ENCODE measurements around the gene GABRA4. TPM values are rescaled to one million over a fixed set of nuclear protein-coding genes. Genes with fewer than 3 reads are reported as not detected.

Gene GABRA4
- total and polyA plus RNA-seq, 10 donors = under 0.01 to 0.10 (median 0.04) TPM; not detected in 6

DNA sequence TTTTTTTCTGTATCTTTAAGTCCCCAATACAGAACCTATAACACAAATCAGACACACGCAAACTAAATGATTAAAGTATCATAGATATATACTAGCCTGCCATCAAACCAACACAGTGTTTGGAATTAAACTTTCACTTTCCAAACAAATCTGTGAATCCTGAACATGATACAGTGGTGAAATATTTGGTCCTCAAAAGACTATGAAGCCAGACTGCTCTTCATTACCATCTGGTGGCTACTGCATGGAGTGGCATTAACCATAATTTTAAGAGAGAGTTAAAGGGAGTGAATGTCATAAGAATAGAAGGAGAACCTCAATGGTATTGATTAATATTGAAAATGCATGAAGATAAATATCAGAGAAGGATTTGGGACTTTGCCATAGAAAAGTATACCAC, 9.2 kb upstream of the GABRA4 start:
- Histone ChIP-seq H3K4me3 (no peak overlapping the region), H3K27ac (no peak overlapping the region), H3K36me3 (no peaks in the 10 kb centered on the region), H3K9me3 (no peaks in the 10 kb centered on the region), H3K4me1 (no peaks in the 10 kb centered on the region), H3K27me3 (replicated peaks in 1 of 7) (peaks cover 0 to 4% (median 0%) of the 10 kb centered on the region in 7 donors)
- no peak for DNase-seq
- no peak for TF ChIP-seq POLR2A (IDR thresholded peaks at IDR 0.05)
- TF ChIP-seq POLR2AphosphoS5 (IDR thresholded peaks at IDR 0.05) = no peak
- TF ChIP-seq, protein P1, sequence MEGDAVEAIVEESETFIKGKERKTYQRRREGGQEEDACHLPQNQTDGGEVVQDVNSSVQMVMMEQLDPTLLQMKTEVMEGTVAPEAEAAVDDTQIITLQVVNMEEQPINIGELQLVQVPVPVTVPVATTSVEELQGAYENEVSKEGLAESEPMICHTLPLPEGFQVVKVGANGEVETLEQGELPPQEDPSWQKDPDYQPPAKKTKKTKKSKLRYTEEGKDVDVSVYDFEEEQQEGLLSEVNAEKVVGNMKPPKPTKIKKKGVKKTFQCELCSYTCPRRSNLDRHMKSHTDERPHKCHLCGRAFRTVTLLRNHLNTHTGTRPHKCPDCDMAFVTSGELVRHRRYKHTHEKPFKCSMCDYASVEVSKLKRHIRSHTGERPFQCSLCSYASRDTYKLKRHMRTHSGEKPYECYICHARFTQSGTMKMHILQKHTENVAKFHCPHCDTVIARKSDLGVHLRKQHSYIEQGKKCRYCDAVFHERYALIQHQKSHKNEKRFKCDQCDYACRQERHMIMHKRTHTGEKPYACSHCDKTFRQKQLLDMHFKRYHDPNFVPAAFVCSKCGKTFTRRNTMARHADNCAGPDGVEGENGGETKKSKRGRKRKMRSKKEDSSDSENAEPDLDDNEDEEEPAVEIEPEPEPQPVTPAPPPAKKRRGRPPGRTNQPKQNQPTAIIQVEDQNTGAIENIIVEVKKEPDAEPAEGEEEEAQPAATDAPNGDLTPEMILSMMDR (IDR thresholded peaks at IDR 0.05 in 8 of 11, conservative IDR thresholded peaks at IDR 0.05 in 3 of 11) = no peak
- 82 to 96% (median 93%) methylated on average over 1 of the region's 1 CpG for WGBS, 5 donors
- intact Hi-C loops (cut with DNase I; ENCODE audit: low total_unique reads) = no loop called here

DNA sequence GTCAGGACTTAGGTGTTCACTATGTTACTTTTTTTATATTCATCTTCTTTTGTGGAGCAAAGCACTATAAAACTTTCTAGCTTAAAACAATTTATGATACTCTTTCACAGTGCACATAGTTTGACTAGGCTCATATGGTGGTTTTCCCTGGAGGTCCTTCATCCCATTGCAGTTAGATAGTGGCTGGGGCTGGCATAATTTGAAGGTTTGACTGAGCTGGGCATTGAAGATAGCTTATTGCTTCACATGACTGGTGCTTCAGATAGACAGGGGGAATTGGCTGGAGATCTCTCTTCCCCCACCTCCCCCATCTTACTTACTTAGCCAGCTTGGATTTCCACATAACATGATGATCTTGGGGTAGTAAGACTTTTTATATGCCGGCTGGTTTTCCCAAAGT, 7.0 kb upstream of the GABRA4 start:
- Histone ChIP-seq H3K4me3 (no peak overlapping the region), H3K36me3 (no peaks in the 10 kb centered on the region), H3K27me3 (replicated peaks in 1 of 7) (peaks cover 0 to 8% (median 0%) of the 10 kb centered on the region in 7 donors), H3K4me1 (no peaks in the 10 kb centered on the region), H3K27ac (no peak overlapping the region), H3K9me3 (no peaks in the 10 kb centered on the region)
- TF ChIP-seq POLR2A (IDR thresholded peaks at IDR 0.05) (no peak), POLR2AphosphoS5 (IDR thresholded peaks at IDR 0.05) (no peak)
- TF ChIP-seq, protein P1 (IDR thresholded peaks at IDR 0.05 in 8 of 11, conservative IDR thresholded peaks at IDR 0.05 in 3 of 11) = no peak
- 63 to 100% (median 91%) methylated on average over 1 of the region's 1 CpG for WGBS, 5 donors
- DNase-seq = no peak
- intact Hi-C loops (cut with DNase I; ENCODE audit: low total_unique reads) = no loop called here

DNA sequence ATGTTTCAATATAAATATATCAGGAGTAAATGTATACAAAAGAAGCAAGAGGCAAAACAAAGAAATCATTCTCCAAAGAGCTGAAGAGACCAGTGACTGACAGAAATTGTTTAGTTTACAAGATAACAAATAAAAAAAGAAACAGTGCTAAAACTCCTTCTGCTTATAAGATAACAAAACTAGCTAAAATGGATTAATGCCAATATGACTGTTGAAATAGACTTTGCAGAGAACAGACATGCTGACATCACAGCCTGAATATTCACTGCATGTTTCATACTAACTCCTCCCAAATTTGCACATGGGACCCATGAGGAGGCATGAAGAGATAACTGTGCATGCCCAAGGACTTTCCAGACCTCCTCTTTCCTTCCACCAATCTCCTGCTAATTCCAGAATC, 6.2 kb upstream of the GABRA4 start:
- Histone ChIP-seq H3K36me3 (no peaks in the 10 kb centered on the region), H3K9me3 (no peaks in the 10 kb centered on the region), H3K4me1 (no peaks in the 10 kb centered on the region), H3K27ac (no peak overlapping the region), H3K27me3 (replicated peaks in 1 of 7) (peaks cover 0 to 16% (median 7%) of the 10 kb centered on the region in 7 donors), H3K4me3 (no peak overlapping the region)
- TF ChIP-seq, protein P1 (IDR thresholded peaks at IDR 0.05 in 8 of 11, conservative IDR thresholded peaks at IDR 0.05 in 3 of 11) = no peak
- no peak for TF ChIP-seq POLR2AphosphoS5 (IDR thresholded peaks at IDR 0.05)
- TF ChIP-seq POLR2A (IDR thresholded peaks at IDR 0.05) = no peak
- intact Hi-C loops (cut with DNase I; ENCODE audit: low total_unique reads) = no loop called here
- no peak for DNase-seq

DNA sequence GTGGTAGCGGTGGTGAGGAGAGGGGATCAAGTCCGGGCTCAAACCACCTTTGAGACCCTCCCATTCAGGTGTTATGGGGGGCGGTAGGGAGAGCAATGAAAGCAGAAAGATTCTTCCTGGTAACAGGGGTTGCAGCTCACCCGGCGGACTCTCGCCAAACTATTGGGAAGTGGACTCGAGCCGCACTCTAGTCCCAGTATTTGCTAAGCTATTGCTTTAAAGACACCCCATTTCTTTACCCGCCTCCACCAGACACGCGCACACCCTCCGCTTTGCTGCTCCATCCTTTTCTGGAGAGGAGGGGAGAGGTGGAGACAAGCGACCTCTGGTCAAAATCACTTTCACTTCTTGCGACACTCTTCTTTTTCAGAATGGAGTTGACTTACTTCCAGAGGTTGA, 625 bp upstream of the GABRA4 start:
- 2 to 6% (median 3%) methylated on average over 14 of the region's 14 CpGs for WGBS, 5 donors
- intact Hi-C loops (cut with DNase I; ENCODE audit: low total_unique reads) = no loop called here

More for the DNA sequence above, 625 bp upstream of the GABRA4 start:
- Histone ChIP-seq H3K9me3 (no peaks in the 10 kb centered on the region), H3K4me3 (peak overlapping the region in 4 of 8 donors; percentile 6 to 57 (median 15)), H3K4me1 (peaks cover 0 to 16% (median 13%) of the 10 kb centered on the region in 6 donors), H3K36me3 (no peaks in the 10 kb centered on the region), H3K27me3 (replicated peaks in 1 of 7) (peaks cover 0 to 57% (median 16%) of the 10 kb centered on the region in 7 donors), H3K27ac (no peak overlapping the region)
- no peak for DNase-seq
- TF ChIP-seq, protein P1 (IDR thresholded peaks at IDR 0.05 in 8 of 11, conservative IDR thresholded peaks at IDR 0.05 in 3 of 11) = no peak
- TF ChIP-seq POLR2AphosphoS5 (IDR thresholded peaks at IDR 0.05) (no peak), POLR2A (IDR thresholded peaks at IDR 0.05) (no peak)
